Measurements from ENCODE around the gene AFF3. TPM values are rescaled to one million over a fixed set of nuclear protein-coding genes. Genes with fewer than 3 reads are reported as not detected.

Gene AFF3
- total RNA-seq, 2 donors from 2014 or later = 10.8 to 16.2 TPM

DNA sequence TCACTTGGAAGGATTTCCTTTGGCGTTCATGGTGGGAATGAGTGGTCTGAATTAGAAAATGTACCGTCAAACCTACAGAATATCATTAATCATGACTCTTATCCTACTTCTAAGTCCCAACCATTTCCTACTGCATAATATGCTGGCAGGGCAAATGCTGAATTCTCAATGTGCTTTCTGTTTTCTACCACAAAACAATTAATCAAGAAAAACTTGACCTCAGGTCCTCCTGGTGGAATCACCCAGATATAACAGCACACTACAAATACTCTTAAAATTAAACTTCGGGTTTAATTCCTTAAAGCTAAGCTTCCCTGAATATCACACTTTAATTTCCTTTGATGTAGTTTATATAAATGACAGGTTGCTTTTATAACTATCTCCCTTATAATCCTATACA is 301.6 kb downstream of the AFF3 start:
- H3K27me3 ChIP-seq = no peaks in the 10 kb centered on the region
- no peak overlapping the region for H3K4me3 ChIP-seq
- no peaks in the 10 kb centered on the region for H3K9me3 ChIP-seq
- TF ChIP-seq, protein P1, sequence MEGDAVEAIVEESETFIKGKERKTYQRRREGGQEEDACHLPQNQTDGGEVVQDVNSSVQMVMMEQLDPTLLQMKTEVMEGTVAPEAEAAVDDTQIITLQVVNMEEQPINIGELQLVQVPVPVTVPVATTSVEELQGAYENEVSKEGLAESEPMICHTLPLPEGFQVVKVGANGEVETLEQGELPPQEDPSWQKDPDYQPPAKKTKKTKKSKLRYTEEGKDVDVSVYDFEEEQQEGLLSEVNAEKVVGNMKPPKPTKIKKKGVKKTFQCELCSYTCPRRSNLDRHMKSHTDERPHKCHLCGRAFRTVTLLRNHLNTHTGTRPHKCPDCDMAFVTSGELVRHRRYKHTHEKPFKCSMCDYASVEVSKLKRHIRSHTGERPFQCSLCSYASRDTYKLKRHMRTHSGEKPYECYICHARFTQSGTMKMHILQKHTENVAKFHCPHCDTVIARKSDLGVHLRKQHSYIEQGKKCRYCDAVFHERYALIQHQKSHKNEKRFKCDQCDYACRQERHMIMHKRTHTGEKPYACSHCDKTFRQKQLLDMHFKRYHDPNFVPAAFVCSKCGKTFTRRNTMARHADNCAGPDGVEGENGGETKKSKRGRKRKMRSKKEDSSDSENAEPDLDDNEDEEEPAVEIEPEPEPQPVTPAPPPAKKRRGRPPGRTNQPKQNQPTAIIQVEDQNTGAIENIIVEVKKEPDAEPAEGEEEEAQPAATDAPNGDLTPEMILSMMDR (IDR thresholded peaks at IDR 0.05) = no peak
- no peak overlapping the region for H3K27ac ChIP-seq
- H3K36me3 ChIP-seq = no peaks in the 10 kb centered on the region
- no peak for DNase-seq (ENCODE audit: low spot score)
- no peaks in the 10 kb centered on the region for H3K4me1 ChIP-seq

DNA sequence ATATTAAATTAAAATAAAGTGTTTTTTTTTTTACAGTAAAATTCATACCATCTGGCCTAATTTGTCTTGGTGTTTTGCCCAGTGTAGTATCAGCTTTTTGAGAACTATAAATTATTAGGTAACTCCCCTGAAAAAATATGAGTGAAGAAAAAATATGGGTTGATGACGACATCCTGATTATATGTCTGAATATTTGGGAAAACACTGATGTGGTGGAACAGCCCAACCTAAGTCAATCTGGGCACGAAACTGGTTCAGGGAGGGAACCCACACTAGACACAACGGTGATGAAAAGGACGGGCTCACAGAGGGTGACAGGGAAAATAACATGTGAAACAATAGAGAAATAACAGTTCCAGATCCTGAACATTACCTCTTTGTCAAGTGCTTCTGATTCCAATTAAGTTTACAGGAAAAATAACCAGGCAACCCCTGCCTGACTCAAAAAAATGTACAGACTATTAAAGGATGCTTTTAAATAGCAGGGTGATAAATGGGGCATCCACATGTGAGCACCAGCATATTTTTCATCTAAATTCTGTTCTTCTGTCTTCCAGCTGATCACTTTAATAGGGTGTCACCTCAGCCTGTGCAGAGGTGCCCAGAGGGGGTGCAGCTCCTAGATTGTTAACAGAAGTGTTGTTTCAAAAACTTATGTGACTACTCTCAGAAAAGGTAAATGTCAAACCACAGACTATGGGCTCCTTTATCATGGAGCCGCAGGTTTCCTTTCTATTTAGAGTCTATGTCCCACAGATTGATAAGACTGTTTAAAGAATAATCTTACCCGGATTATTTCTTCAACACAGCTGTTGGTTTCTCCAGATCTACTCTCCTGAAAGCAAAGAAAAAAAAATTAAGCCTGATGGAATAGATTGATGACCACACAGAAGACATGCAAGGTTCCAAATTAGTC is 305.4 kb downstream of the AFF3 start:
- H3K27me3 ChIP-seq = no peaks in the 10 kb centered on the region
- H3K4me1 ChIP-seq = no peaks in the 10 kb centered on the region
- no peak overlapping the region for H3K27ac ChIP-seq
- no peaks in the 10 kb centered on the region for H3K9me3 ChIP-seq
- no peaks in the 10 kb centered on the region for H3K36me3 ChIP-seq
- TF ChIP-seq, protein P1 (IDR thresholded peaks at IDR 0.05) = no peak
- H3K4me3 ChIP-seq = no peak overlapping the region
- no peak for DNase-seq (ENCODE audit: low spot score)

DNA sequence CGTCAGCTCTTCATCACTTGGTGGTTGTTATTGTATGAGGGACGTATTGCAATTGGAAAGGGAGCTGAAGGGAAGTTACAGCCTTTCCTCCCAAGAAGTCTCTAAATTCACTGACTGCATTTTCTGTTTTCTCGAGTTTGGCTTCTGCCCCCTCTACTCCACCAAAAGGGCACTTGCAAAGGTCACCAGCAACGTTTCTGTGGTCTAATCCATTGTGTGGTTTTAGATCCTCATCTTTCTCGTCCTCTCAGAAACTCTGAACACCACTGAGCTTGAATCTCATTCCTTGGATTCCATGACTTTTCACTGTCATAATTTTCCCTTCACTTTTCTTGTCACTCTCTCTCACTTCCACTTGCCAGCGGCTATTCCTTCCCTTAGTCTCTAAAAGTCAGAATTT is 308.0 kb downstream of the AFF3 start:
- H3K27ac ChIP-seq = no peak overlapping the region
- H3K4me1 ChIP-seq = no peaks in the 10 kb centered on the region
- no peaks in the 10 kb centered on the region for H3K27me3 ChIP-seq
- H3K36me3 ChIP-seq = no peaks in the 10 kb centered on the region
- H3K4me3 ChIP-seq = no peak overlapping the region
- TF ChIP-seq, protein P1 (IDR thresholded peaks at IDR 0.05) = no peak
- H3K9me3 ChIP-seq = no peaks in the 10 kb centered on the region
- DNase-seq (ENCODE audit: low spot score) = no peak

DNA sequence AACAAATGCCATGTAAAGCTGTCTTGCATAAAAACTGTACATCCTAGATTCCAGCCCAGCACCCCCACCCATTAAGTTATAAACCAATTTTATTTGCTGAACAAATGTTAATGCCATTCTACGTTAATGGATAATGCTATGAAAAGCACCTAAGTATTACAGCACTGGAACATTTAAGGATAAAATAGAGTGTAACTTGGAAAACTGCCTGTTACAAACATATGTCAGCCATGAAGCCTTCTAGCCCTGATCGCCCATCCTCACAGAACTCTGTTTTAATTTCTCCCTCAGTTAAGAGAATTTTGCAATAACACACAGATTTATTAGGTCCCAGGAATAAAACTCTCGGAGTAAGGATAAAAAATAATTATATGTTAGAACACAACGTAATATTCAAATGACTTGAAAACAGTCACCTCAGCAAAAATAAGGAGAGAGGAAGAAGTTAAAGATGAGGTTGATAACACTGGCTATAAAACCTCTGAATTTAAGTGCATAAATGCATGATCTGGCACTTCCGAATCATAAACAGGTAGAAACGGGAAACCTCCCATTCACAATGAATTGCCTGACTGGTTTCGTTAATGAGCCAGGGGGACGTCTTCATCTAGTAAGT is 308.7 kb downstream of the AFF3 start:
- Histone ChIP-seq H3K4me3 (no peak overlapping the region), H3K27me3 (no peaks in the 10 kb centered on the region), H3K36me3 (no peaks in the 10 kb centered on the region), H3K27ac (no peak overlapping the region), H3K9me3 (no peaks in the 10 kb centered on the region), H3K4me1 (no peaks in the 10 kb centered on the region)
- DNase-seq (ENCODE audit: low spot score) = no peak
- TF ChIP-seq, protein P1 (IDR thresholded peaks at IDR 0.05) = no peak

DNA sequence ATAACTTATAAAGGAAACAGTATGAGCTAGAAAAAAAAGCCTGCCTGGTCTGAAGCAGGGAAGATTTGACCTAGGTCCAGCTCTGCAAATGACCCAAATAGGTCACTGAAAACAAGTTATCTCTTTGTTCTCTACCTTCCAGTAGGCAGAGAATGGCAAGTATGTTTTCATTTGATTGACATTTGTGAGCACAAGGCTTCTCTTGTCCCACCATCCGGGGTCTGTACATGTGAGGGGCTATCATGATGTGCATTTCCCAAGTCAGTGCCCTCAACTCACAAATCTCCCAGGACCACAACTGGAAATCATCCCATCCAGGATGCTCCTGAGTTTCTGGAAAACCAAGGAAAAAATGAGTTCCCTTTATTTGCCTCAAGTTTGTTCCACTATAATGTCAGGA is 309.5 kb downstream of the AFF3 start:
- H3K27ac ChIP-seq = no peak overlapping the region
- H3K36me3 ChIP-seq = no peaks in the 10 kb centered on the region
- H3K9me3 ChIP-seq = no peaks in the 10 kb centered on the region
- H3K27me3 ChIP-seq = no peaks in the 10 kb centered on the region
- H3K4me1 ChIP-seq = no peaks in the 10 kb centered on the region
- H3K4me3 ChIP-seq = no peak overlapping the region
- no peak for DNase-seq (ENCODE audit: low spot score)
- TF ChIP-seq, protein P1 (IDR thresholded peaks at IDR 0.05) = no peak
